Panc1 (cell line): ENCODE measurements around the gene WWOX. TPM values are rescaled to one million over a fixed set of nuclear protein-coding genes. Genes with fewer than 3 reads are reported as not detected.

Source experiments
- ATAC-seq: fragments of 200-7000 bp; cut with Tn5 transposase; 2 replicates; pipeline ENCODE4 v1.9.1; 2020; ENCODE audit warnings: mild to moderate bottlenecking, moderate library complexity
- BruUV-seq: library from RNA; stranded (reverse); fragments of 400-500 nt; replicated peaks from 2 replicates; lab custom pipeline; 2021; lab: Mats Ljungman, UMichigan
- CTCF ChIA-PET: fragments of 300-600 bp; sonication (Branson Sonifier 250); formaldehyde crosslinking; loops from one replicate; lab custom pipeline; 2022; ENCODE audit warnings: antibody characterized with exemption; lab: Charles Lee
- POLR2A ChIA-PET: fragments of 300-600 bp; sonication (Branson Sonifier 250); formaldehyde crosslinking; loops from one replicate; lab custom pipeline; 2022; ENCODE audit warnings: antibody characterized with exemption; lab: Charles Lee
- DNase-seq: peaks from one replicate; pipeline ENCODE4 v3.0.0-alpha.2; 2010; ENCODE audit warnings: low read depth, low spot score
- H3K27ac ChIP-seq: 2 replicates; pipeline ENCODE4 v1.5.1; 2011; ENCODE audit warnings: mild to moderate bottlenecking, low read length, inconsistent platforms
- H3K27me3 ChIP-seq: fragments of 200-500 bp; sonication (Bioruptor generic); 2 replicates; pipeline ENCODE4 v1.6.0; 2014; ENCODE audit warnings: low read length, inconsistent platforms; ENCODE audit not compliant: control insufficient read depth, insufficient read depth
- H3K36me3 ChIP-seq: fragments of 200-500 bp; sonication (Bioruptor generic); 2 replicates; pipeline ENCODE4 v1.5.1; 2014; ENCODE audit warnings: inconsistent platforms, mild to moderate bottlenecking, low read length, moderate library complexity; ENCODE audit not compliant: control insufficient read depth, insufficient read depth
- H3K4me1 ChIP-seq: 2 replicates; pipeline ENCODE4 v1.5.1; 2011; ENCODE audit warnings: inconsistent platforms, mild to moderate bottlenecking, low read length, moderate library complexity; ENCODE audit not compliant: control insufficient read depth, insufficient read depth
- H3K4me3 ChIP-seq, 2 experiments: 2 replicates each; pipeline ENCODE4 v1.5.1; 2011 to 2012; ENCODE audit warnings: low read depth in 2 of 2, low read length in 2 of 2, mild to moderate bottlenecking in 2 of 2, inconsistent platforms in 1 of 2, moderate library complexity in 1 of 2
- H3K9me3 ChIP-seq: fragments of 200-500 bp; sonication (Bioruptor generic); 2 replicates; pipeline ENCODE4 v1.5.1; 2014; ENCODE audit warnings: low read depth, mild to moderate bottlenecking, inconsistent platforms, low read length, moderate library complexity; ENCODE audit not compliant: control insufficient read depth, insufficient read depth
- POLR2AphosphoS5 ChIP-seq: IDR thresholded peaks from 2 replicates; pipeline ENCODE4 v1.6.1; 2012; ENCODE audit warnings: mild to moderate bottlenecking, low read depth, low read length, moderate library complexity
- SIN3A ChIP-seq: IDR thresholded peaks from 2 replicates; pipeline ENCODE4 v1.6.1; 2012; ENCODE audit warnings: low read depth, mild to moderate bottlenecking, low read length, moderate library complexity, borderline replicate concordance; ENCODE audit not compliant: insufficient read depth
- TCF7L2 ChIP-seq: IDR thresholded peaks from 2 replicates; pipeline ENCODE4 v1.6.1; 2011; ENCODE audit warnings: mild to moderate bottlenecking, low read depth, low read length, inconsistent platforms
- in situ Hi-C: cut with HindIII; loops from 2 replicates; pipeline ENCODE4 v1.10.0; 2016; ENCODE audit warnings: low sequenced_read_pairs, low pct_unique_long_range_greater_than_20kb
- intact Hi-C: fragments of 100-400 bp; cut with micrococcal nuclease; formaldehyde crosslinking; loops from one replicate; pipeline ENCODE4 v1.10.0; 2022; ENCODE audit not compliant: unreplicated experiment
- total RNA-seq: library from RNA; stranded (reverse); gene quantifications from one replicate; pipeline ENCODE4 v1.2.1, GENCODE V29; 2021; ENCODE audit not compliant: unreplicated experiment
- TF ChIP-seq, protein P1 (sequence below): fragments of 450-650 bp; IDR thresholded peaks from 2 replicates; pipeline ENCODE4 v1.5.1; 2017; ENCODE audit warnings: mild to moderate bottlenecking
- TF ChIP-seq, protein P2 (sequence below), 2 experiments: IDR thresholded peaks; 2 replicates each; pipeline ENCODE4 v1.6.1; 2011 to 2012; ENCODE audit warnings: low read depth in 2 of 2, control low read depth in 1 of 2, low read length in 1 of 2, mild to moderate bottlenecking in 1 of 2, moderate library complexity in 1 of 2; ENCODE audit not compliant: insufficient read depth in 1 of 2

WWOX gene
- total RNA-seq, 1 experiment from 2014 or later = 12.5 TPM

- ATAC-seq = no peak
- no TSS peak for BruUV-seq
- ChIA-PET POLR2A (no interaction called here), CTCF (no interaction called here)
- Histone ChIP-seq H3K27me3 (no peaks in the 10 kb centered on the region), H3K9me3 (no peaks in the 10 kb centered on the region), H3K36me3 (no peaks in the 10 kb centered on the region), H3K4me3 (no peak overlapping the region), H3K4me1 (no peaks in the 10 kb centered on the region), H3K27ac (no peak overlapping the region)
- in situ Hi-C loops = no loop called here
- no peak for DNase-seq
- intact Hi-C loops = no loop called here
- no peak for TF ChIP-seq POLR2AphosphoS5
- TF ChIP-seq, protein P1, sequence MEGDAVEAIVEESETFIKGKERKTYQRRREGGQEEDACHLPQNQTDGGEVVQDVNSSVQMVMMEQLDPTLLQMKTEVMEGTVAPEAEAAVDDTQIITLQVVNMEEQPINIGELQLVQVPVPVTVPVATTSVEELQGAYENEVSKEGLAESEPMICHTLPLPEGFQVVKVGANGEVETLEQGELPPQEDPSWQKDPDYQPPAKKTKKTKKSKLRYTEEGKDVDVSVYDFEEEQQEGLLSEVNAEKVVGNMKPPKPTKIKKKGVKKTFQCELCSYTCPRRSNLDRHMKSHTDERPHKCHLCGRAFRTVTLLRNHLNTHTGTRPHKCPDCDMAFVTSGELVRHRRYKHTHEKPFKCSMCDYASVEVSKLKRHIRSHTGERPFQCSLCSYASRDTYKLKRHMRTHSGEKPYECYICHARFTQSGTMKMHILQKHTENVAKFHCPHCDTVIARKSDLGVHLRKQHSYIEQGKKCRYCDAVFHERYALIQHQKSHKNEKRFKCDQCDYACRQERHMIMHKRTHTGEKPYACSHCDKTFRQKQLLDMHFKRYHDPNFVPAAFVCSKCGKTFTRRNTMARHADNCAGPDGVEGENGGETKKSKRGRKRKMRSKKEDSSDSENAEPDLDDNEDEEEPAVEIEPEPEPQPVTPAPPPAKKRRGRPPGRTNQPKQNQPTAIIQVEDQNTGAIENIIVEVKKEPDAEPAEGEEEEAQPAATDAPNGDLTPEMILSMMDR = no peak
- TF ChIP-seq TCF7L2 = no peak
- TF ChIP-seq SIN3A = no peak
- TF ChIP-seq, protein P2, sequence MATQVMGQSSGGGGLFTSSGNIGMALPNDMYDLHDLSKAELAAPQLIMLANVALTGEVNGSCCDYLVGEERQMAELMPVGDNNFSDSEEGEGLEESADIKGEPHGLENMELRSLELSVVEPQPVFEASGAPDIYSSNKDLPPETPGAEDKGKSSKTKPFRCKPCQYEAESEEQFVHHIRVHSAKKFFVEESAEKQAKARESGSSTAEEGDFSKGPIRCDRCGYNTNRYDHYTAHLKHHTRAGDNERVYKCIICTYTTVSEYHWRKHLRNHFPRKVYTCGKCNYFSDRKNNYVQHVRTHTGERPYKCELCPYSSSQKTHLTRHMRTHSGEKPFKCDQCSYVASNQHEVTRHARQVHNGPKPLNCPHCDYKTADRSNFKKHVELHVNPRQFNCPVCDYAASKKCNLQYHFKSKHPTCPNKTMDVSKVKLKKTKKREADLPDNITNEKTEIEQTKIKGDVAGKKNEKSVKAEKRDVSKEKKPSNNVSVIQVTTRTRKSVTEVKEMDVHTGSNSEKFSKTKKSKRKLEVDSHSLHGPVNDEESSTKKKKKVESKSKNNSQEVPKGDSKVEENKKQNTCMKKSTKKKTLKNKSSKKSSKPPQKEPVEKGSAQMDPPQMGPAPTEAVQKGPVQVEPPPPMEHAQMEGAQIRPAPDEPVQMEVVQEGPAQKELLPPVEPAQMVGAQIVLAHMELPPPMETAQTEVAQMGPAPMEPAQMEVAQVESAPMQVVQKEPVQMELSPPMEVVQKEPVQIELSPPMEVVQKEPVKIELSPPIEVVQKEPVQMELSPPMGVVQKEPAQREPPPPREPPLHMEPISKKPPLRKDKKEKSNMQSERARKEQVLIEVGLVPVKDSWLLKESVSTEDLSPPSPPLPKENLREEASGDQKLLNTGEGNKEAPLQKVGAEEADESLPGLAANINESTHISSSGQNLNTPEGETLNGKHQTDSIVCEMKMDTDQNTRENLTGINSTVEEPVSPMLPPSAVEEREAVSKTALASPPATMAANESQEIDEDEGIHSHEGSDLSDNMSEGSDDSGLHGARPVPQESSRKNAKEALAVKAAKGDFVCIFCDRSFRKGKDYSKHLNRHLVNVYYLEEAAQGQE (IDR thresholded peaks at IDR 0.05; ENCODE audit: insufficient read depth in 1 of 2, low read depth in 2 of 2, low read length in 1 of 2) = no peak
Measured at GRCh38 chr16:78218856-78219651, 119.6 kb downstream of the WWOX start.

DNA sequence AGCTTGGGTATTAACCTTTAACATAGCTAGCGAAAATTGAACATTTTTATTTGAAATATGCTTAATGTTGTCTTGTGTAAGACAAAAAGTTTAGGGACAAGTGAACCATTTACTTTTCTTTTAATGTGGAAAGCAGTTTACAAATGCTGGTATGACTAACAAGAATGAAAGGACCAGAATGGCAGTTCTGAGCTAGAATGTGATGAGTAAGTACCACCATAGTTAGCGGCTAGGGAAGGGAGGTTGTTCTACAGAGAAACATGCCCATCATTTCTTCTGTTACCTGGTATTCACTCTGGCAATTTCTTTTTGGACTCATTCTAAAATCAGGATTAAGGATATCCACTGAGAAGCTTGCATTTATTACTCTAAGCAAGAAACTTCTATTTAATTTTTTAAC, 121.1 kb downstream of the WWOX start:
- no peak for ATAC-seq

More for the DNA sequence above, 121.1 kb downstream of the WWOX start:
- no peak for DNase-seq
- POLR2A ChIA-PET = no interaction called here
- no peaks in the 10 kb centered on the region for H3K4me1 ChIP-seq
- in situ Hi-C loops (no loop called here), intact Hi-C loops (no loop called here)
- BruUV-seq = no TSS peak
- TF ChIP-seq, protein P1 = no peak
- TF ChIP-seq POLR2AphosphoS5 (no peak), SIN3A (no peak), TCF7L2 (no peak)
- TF ChIP-seq, protein P2 (IDR thresholded peaks at IDR 0.05; ENCODE audit: insufficient read depth in 1 of 2, low read depth in 2 of 2, low read length in 1 of 2) = no peak
- no peak overlapping the region for H3K27ac ChIP-seq
- H3K27me3 ChIP-seq = no peaks in the 10 kb centered on the region
- H3K9me3 ChIP-seq = no peaks in the 10 kb centered on the region
- H3K36me3 ChIP-seq = no peaks in the 10 kb centered on the region
- no peak overlapping the region for H3K4me3 ChIP-seq
- CTCF ChIA-PET = no interaction called here
